ENCODE data around the gene PPP1R37.

DNA sequence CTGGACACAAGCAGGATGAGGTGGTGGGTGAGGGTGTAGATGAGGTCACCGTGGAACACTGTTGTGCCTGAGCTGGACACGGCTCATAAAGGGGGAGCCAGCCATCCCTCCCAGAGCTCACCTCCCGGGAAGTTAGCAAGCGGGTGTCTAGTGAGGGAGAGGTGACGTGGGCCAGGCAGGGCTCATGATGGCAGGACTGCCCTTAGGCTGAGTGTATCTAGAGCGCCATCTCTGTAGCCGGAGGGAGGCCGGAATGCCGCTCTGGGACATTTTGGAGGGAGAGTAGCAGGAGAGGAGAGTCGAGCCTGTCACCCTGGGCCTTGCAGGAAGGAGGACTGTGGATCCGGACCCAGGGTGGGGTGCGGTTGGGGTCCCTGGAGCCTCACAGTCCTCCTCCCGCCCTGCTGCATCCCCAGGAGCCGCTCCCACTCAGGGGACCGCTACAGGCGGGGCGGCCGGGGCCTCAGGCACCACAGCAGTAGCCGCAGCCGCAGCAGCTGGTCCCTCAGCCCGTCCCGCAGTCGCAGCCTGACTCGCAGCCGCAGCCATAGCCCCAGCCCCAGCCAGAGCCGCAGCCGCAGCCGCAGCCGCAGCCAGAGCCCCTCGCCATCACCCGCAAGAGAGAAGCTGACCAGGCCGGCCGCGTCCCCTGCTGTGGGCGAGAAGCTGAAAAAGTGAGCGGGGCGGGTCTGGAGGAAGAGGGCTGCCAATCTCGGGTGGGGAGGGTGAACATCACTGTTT, 25.9 kb upstream of the PPP1R37 start:
- no peak for TF ChIP-seq GLIS3 (CRISPR knock-in tag; IDR thresholded peaks at IDR 0.05)
- TF ChIP-seq ISL1 (CRISPR knock-in tag; IDR thresholded peaks at IDR 0.05): no peak
- no peak for TF ChIP-seq TOX (CRISPR knock-in tag; IDR thresholded peaks at IDR 0.05; ENCODE audit: borderline replicate concordance)
- TF ChIP-seq ZFP3 (CRISPR knock-in tag; IDR thresholded peaks at IDR 0.05): no peak
- no peak for TF ChIP-seq BACH2 (CRISPR knock-in tag; IDR thresholded peaks at IDR 0.05; ENCODE audit: borderline replicate concordance)
